Peyer's patch (tissue), 4 donors: ENCODE measurements around the gene GAS7.

Source experiments
- POLR2A ChIP-seq, 2 donors: fragments of 450-650 bp; IDR thresholded peaks; one replicate each; pipeline ENCODE4 v1.5.1; 2017; ENCODE audit warnings: antibody characterized with exemption in 2 of 2, mild to moderate bottlenecking in 2 of 2, moderate library complexity in 2 of 2
- TF ChIP-seq, protein P1 (sequence below), 6 experiments: fragments of 450-650 bp in 4 of 6; fragments of 200-600 bp in 2 of 6; sonication (generic) in 1 of 6; IDR thresholded peaks; one replicate each; pipeline ENCODE4 v1.5.1; 2017 to 2019; ENCODE audit warnings: antibody characterized with exemption in 6 of 6, mild to moderate bottlenecking in 3 of 6, moderate library complexity in 1 of 6

DNA sequence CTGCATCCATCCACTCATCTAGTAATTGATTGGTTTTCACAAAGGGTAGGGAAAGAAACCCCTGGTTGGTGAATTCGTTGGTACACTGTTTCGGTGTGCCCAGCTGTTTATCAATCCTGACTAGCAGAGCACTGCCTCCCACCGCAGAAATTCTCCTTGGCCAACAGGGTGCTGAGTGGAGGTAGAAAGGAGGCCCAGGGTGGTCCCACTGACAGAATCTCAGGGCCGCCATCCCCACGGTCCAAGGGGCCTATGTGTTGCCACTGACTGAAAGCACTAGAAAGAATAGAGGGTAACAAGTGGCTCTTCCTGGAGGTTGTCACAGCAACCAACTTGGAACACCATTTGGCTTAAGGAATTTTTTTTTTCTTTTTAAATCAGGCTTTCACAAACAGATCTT is 284.9 kb downstream of the GAS7 start:
- TF ChIP-seq, protein P1, sequence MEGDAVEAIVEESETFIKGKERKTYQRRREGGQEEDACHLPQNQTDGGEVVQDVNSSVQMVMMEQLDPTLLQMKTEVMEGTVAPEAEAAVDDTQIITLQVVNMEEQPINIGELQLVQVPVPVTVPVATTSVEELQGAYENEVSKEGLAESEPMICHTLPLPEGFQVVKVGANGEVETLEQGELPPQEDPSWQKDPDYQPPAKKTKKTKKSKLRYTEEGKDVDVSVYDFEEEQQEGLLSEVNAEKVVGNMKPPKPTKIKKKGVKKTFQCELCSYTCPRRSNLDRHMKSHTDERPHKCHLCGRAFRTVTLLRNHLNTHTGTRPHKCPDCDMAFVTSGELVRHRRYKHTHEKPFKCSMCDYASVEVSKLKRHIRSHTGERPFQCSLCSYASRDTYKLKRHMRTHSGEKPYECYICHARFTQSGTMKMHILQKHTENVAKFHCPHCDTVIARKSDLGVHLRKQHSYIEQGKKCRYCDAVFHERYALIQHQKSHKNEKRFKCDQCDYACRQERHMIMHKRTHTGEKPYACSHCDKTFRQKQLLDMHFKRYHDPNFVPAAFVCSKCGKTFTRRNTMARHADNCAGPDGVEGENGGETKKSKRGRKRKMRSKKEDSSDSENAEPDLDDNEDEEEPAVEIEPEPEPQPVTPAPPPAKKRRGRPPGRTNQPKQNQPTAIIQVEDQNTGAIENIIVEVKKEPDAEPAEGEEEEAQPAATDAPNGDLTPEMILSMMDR (IDR thresholded peaks at IDR 0.05), result no peak
- TF ChIP-seq POLR2A (IDR thresholded peaks at IDR 0.05), result no peak
